ENCODE results near the gene RSL24D1.

GRCh38 chr15:55196458-55197361, at the start of gene RSL24D1:
- TF ChIP-seq CTCF (IDR thresholded peaks at IDR 0.05; ENCODE audit: low read length) (peak; percentile 56), EZH2 (optimal IDR thresholded peaks at IDR 0.05; ENCODE audit: low read depth, low read length) (no peak)

All from MM.1S (cell line).